ENCODE results near the gene PRKCE. TPM values are rescaled to one million over a fixed set of nuclear protein-coding genes. Genes with fewer than 3 reads are reported as not detected.

The PRKCE gene
- total RNA-seq, 2 donors from 2014 or later, result 10.4 to 13.8 TPM

Other genes starting within 250 kb of the PRKCE start
- gene SRBD1, start 40.4 kb upstream of the PRKCE start, total RNA-seq, result 10 to 100 TPM; 18.1 to 20.4 TPM